ENCODE measurements around the gene DDX25. TPM values are rescaled to one million over a fixed set of nuclear protein-coding genes. Genes with fewer than 3 reads are reported as not detected.
"Not testable (repeated sequence)": the region's sequence is repeated elsewhere in the genome, so short reads cannot be mapped to it uniquely, and the experiment has no call there.

The DDX25 gene
- total and polyA plus RNA-seq, 2 experiments from 2014 or later = 6.1 to 7.5 TPM

DNA sequence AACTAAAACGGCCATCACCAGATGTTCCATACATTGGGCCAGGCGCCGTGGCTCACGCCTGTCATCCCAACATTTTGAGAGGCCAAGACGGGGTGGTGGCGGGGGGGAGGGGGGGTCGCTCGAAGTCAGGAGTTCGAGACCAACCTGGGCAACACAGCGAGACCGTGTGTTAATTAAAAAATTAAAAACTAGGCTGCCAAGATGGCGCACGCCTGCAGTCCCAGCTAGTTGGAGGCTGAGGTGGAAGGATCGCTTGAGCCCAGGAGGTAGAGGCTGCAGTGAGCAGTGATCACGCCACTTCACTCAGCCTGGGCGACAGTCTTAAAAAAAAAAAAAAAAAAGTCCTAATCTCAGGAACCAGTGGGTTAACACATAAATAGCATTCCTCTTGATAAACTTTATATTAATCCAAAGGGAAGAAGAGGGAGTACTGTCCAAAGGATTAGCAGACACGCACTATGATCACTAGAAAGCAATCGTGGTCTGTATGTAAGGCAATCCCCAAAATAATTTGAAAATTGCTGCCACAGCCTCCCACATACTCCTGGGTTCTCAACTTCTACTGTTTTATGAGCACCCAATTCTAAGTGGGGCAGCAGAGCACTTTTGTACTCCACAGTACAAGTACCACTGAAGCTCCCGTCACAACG lies 1.9 kb upstream of the DDX25 start:
- TF ChIP-seq, protein P1, sequence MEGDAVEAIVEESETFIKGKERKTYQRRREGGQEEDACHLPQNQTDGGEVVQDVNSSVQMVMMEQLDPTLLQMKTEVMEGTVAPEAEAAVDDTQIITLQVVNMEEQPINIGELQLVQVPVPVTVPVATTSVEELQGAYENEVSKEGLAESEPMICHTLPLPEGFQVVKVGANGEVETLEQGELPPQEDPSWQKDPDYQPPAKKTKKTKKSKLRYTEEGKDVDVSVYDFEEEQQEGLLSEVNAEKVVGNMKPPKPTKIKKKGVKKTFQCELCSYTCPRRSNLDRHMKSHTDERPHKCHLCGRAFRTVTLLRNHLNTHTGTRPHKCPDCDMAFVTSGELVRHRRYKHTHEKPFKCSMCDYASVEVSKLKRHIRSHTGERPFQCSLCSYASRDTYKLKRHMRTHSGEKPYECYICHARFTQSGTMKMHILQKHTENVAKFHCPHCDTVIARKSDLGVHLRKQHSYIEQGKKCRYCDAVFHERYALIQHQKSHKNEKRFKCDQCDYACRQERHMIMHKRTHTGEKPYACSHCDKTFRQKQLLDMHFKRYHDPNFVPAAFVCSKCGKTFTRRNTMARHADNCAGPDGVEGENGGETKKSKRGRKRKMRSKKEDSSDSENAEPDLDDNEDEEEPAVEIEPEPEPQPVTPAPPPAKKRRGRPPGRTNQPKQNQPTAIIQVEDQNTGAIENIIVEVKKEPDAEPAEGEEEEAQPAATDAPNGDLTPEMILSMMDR (IDR thresholded peaks at IDR 0.05; ENCODE audit: low read depth, low read length) = no peak
- Histone ChIP-seq H3K9me3 (ENCODE audit: low read depth) (no peaks in the 10 kb centered on the region), H3K27ac (peak overlapping the region; percentile 64), H3K36me3 (no peaks in the 10 kb centered on the region), H3K4me1 (ENCODE audit: low read depth) (peaks cover 7% of the 10 kb centered on the region), H3K4me3 (peak overlapping the region; percentile 90), H3K27me3 (peaks cover 12% of the 10 kb centered on the region)
- no peak for DNase-seq (ENCODE audit: low read depth in 1 of 2, low spot score in 1 of 2)

GRCh38 chr11:125902927-125903710 lies 1.2 kb upstream of the DDX25 start, which contains the start of gene PUS3:
Gene PUS3, minus strand, starts transcription at chr11:125903206. Its CDS starts 6,922 bp downstream, at chr11:125896284.
- H3K9me3 ChIP-seq (ENCODE audit: low read depth) = no peaks in the 10 kb centered on the region
- DNase-seq (ENCODE audit: low read depth in 1 of 2, low spot score in 1 of 2) = peak; percentile 84 to 90
- H3K36me3 ChIP-seq = no peaks in the 10 kb centered on the region
- H3K4me3 ChIP-seq = peak within 1 kb of the TSS; percentile 90
- peaks cover 12% of the 10 kb centered on the region for H3K27me3 ChIP-seq
- TF ChIP-seq, protein P1 (IDR thresholded peaks at IDR 0.05; ENCODE audit: low read depth, low read length) = no peak
- H3K27ac ChIP-seq = peak within 1 kb of the TSS; percentile 64
- peaks cover 7% of the 10 kb centered on the region for H3K4me1 ChIP-seq (ENCODE audit: low read depth)

DNA sequence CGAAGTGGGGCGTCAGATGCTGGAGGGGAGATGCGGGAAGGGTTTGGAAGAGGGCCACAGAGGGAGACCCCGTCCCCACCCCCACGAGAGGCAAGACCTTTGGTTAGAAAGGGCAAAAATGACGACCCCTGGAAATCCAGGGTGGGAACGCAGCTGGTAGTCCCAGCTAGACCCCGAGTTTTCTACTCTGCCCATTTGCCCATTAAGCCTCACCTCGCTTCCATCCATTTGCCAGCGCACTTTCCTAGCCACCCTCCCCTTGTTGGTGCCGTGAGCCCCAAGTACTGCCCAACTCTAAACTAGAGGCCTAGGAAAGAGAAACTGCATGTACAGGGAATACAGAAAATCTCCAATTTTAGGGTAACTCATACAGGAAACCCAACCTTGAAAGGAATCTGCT lies 370 bp downstream of the DDX25 start:
- peak overlapping the region; percentile 90 for H3K4me3 ChIP-seq
- H3K4me1 ChIP-seq (ENCODE audit: low read depth) = peaks cover 7% of the 10 kb centered on the region
- no peaks in the 10 kb centered on the region for H3K9me3 ChIP-seq (ENCODE audit: low read depth)
- no peaks in the 10 kb centered on the region for H3K36me3 ChIP-seq
- no peak overlapping the region for H3K27ac ChIP-seq
- peaks cover 12% of the 10 kb centered on the region for H3K27me3 ChIP-seq
- DNase-seq (ENCODE audit: low read depth in 1 of 2, low spot score in 1 of 2) = no peak
- TF ChIP-seq, protein P1 (IDR thresholded peaks at IDR 0.05; ENCODE audit: low read depth, low read length) = no peak

GRCh38 chr11:125910226-125910849 lies 6.0 kb downstream of the DDX25 start:
- H3K9me3 ChIP-seq (ENCODE audit: low read depth) = no peaks in the 10 kb centered on the region
- H3K36me3 ChIP-seq = no peaks in the 10 kb centered on the region
- H3K4me1 ChIP-seq (ENCODE audit: low read depth) = no peaks in the 10 kb centered on the region
- TF ChIP-seq, protein P1 (IDR thresholded peaks at IDR 0.05; ENCODE audit: low read depth, low read length) = no peak
- H3K27me3 ChIP-seq = peaks cover 3% of the 10 kb centered on the region
- H3K27ac ChIP-seq = no peak overlapping the region
- H3K4me3 ChIP-seq = no peak overlapping the region
- no peak for DNase-seq (ENCODE audit: low read depth in 1 of 2, low spot score in 1 of 2)

- H3K9me3 ChIP-seq (ENCODE audit: low read depth); H3K27me3 ChIP-seq; DNase-seq (ENCODE audit: low read depth in 1 of 2, low spot score in 1 of 2); H3K4me3 ChIP-seq; H3K4me1 ChIP-seq (ENCODE audit: low read depth); H3K36me3 ChIP-seq; H3K27ac ChIP-seq: not testable (repeated sequence)
These were observed 10.3 kb downstream of the DDX25 start for GRCh38 chr11:125914601-125915000.

Data from cardiac muscle cell (in vitro differentiated cells and primary cell).